ENCODE data around the gene PIEZO1.

Gene PIEZO1

DNA sequence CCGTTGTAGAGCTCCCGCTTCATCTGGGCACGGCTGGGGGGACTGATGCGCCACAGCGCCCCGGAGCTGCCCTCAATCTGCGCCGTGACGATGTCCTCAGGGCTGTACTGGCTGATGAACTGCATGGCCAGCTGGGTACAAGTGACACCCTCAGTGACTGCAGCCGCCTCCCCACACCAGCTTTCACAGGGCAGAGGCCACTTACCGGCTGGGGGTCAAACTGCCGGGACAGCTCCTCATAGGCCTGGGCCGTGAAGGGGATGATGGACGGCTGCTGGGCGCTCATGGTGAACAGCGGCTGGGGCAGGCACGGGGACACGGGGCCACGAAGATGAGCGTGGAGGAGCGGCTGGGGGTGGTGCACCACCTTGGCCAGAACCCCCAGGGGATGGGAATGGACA is 68.4 kb downstream of the PIEZO1 start:
- no peak for DNase-seq (ENCODE audit: low spot score)

DNA sequence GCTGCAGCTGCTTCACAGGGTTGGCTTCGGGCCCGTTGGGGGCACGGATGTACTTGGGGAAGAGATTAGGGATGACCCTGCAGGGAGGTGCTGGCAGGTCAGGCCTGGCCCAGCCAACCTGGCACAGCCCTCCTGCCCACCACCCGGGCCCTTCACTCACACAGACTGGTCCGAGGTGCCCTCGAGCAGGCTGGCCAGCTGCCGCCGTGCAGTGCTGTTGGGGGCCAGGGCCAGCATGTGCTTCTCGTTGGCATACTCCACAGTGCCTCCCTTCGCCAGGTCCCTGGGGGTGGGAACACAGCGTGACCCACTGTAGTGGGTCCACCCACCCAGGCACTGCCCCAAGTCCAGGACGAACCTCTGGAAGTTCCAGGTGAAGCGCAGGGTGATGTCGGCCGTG is 68.8 kb downstream of the PIEZO1 start:
- no peak for DNase-seq (ENCODE audit: low spot score)

DNA sequence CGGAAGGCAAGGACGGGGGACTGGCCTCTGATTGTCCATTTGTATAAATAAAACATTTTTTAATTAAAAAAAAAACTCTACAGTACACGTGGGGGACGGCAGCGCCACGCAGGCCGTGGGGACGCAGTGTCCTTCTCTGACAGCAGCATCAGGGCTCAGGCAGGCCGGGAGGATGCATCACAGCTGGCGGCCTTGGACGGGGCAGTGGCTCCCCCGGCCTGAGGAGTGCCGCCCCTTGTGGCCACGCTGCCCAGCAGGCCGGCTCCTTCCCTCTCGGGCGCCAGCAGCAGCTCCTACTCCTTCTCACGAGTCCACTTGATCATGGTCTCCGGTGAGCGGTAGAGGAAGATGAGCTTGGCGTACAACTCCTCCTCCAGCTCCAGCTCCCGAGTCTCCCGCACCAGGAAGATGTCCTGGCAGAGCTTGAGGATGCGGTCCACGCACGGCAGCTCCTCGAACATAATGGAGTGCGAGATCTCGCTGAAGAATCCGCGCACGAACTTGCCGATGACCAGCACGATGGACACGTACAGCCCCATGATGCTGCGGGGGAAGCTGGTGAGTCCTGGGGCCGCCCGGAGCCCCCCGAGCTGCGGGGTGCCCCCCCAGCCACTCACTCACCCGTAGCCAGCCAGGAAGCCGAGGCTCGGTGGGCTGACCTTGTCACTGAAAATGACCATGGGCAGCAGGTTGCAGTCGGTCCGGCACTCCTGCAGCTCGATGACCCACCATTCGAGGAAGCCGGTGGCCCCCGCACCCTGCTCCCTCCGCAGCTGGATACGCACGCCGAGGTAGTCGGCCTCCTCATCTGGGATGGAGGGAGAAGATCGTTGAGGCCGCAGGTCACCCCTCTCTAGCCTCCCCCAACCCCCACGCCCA is 69.5 kb downstream of the PIEZO1 start:
- DNase-seq (ENCODE audit: low spot score) = no peak

DNA sequence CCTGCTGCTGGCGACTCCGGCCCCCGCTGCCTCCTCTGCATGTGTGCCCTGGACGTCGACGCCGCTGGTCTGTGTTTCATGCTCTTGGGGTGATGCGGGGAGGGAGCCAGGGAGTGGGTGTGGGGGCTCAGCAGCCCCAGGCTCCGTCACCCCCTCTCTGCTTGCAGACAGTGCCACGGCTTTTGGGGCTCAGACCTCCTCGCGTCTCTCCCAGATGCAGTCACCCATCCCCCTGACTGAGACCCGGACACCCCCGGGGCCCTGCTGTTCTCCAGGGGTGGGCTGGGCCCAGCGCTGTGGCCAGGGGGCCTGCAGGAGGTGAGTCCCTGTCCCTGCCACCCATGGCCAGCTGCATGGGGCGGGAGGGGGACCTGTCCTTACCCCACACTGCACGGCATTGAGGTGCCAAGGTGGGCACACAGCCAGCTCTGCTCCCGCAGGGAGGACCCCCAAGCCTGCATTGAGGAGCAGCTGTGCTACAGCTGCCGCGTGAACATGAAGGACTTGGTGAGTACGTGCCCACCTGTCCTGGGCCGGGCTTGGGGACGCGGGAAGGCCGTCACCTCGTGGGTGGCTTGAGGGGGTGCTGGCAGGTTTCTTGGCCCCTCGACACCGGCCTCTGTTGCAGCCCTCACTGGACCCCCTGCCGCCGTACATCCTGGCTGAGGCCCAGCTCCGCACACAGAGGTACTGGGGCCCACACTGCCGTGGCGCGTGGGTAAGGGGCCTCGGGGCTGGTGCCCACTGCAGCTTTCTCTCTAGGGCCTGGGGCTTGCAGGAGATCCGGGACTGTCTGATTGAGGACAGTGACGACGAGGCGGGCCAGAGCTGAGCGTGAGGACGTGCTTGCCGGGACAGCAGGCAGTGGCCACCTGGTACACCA is 70.4 kb downstream of the PIEZO1 start:
- DNase-seq (ENCODE audit: low spot score) = no peak

DNA sequence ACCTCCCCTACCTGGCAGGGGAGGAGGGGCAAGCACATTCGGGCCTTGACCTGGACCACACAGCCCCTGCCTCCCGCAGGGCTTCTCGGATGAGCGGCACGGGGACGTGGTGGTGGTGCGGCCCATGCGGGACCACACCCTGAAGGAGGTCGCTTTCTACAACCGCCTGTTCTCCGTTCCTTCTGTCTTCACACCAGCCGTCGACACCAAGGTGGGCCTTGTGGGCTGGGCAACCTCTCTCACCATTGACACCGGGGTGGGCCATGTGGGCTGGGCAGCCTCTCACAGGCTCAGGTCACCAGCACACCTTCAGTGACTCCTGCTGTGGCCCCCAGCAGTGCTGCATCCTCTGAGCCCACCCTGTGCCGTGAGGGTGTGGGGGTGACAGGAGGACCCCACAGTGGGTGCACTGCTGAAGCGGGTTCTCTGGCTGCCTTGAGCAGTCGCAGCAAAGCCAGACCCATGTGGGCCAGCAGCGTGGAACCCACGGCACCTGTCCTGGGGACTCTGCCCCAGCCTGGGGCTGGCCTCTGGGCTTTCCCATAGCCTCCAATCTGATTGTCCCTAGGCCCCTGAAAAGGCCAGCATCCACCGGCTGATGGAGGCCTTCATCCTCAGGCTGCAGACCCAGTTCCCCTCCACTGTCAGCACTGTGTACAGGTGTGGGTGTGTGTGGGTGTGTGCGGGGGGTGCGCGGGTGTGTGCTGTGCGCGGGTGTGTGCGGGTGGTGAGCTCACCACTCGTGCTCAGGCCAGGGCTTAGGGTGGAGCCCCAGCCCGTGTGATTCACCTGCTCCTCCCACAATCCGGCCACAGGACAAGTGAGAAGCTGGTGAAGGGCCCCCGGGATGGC is 71.2 kb downstream of the PIEZO1 start:
- no peak for DNase-seq (ENCODE audit: low spot score)

DNA sequence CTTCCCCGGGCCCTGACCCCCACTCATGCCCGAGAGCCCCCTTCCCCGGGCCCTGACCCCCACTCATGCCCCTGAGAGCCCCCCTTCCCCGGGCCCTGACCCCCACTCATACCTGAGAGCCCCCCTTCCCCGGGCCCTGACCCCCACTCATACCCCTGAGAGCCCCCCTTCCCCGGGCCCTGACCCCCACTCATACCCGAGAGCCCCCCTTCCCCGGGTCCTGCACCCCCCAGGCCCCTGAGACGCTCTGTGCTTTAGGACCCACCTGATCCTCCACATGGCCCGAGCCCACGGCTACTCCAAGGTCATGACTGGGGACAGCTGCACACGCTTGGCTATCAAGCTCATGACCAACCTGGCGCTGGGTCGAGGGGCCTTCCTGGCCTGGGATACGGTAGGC is 72.0 kb downstream of the PIEZO1 start:
- no peak for DNase-seq (ENCODE audit: low spot score)

DNA sequence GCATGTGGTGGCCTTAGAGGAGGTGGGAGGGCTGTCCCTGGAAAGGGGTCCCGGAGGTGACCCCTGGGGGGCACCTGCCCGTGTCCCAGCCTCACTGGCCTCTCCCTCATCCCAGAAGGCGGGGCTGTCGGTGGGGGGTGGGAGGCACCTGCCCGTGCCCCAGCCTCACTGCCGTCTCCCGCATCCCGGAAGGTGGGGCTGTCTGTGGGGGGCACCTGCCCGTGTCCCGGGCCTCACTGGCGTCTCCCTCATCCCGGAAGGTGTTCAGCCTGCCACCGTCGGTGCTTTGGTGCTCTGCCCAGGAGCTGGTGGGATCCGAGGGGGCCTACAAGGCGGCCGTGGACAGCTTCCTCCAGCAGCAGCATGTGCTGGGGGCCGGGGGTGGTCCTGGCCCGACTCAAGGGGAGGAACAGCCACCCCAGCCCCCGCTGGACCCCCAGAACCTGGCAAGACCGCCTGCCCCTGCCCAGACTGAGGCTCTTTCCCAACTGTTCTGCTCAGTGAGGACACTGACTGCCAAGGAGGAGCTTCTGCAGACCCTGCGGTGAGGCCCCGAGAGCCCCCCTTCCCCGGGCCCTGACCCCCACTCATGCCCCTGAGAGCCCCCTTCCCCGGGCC is 72.5 kb downstream of the PIEZO1 start:
- DNase-seq (ENCODE audit: low spot score) = no peak

DNA sequence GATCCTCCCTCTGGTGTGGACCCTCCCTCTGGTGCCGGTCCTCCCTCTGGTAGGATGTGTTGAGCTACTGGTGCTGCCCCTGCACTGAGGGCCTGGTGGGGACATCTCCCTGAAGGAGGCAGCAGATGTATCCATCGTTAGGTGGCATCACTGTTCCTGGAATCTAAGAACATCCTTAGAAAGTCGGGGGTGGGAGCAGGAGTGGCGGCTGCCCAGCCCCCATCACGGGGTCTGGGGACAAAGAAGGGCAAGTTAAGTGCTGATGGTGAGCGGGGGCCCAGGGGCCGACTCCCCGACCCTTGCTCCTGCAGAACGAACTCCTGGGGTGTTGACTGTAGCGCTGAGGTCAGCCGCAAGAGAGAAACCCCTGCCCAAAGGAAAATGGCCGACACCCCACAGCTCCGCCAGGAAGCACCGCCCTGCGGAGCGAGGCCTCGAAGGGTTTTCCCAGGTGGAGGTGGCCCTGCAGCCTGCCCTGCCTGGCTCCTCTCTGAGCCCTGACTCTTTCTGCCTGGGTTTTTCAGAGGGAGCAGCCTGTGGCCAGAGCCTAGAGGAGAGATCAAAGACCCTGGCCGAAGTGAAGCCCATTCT is 73.2 kb downstream of the PIEZO1 start:
- DNase-seq (ENCODE audit: low spot score) = no peak

DNA sequence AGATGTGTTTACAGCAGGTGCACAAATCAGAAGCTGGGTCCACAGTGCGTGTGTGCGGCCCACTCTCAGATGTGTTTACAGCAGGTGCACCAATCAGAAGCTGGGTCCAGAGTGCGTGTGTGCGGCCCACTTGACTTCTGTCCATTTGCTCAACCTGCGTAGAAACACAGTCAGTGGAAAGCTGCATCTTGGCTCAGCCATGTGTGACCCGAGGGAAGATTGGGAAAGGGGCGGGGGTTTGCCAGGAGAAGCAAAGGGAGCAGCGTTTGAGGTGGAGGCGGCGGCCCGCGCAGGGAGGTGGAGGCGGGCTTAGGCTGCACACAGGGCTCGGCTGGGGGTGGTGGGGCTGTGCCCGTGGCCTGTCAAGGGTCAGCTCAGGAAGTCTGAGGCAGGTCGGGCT is 74.5 kb downstream of the PIEZO1 start:
- no peak for DNase-seq (ENCODE audit: low spot score)

DNA sequence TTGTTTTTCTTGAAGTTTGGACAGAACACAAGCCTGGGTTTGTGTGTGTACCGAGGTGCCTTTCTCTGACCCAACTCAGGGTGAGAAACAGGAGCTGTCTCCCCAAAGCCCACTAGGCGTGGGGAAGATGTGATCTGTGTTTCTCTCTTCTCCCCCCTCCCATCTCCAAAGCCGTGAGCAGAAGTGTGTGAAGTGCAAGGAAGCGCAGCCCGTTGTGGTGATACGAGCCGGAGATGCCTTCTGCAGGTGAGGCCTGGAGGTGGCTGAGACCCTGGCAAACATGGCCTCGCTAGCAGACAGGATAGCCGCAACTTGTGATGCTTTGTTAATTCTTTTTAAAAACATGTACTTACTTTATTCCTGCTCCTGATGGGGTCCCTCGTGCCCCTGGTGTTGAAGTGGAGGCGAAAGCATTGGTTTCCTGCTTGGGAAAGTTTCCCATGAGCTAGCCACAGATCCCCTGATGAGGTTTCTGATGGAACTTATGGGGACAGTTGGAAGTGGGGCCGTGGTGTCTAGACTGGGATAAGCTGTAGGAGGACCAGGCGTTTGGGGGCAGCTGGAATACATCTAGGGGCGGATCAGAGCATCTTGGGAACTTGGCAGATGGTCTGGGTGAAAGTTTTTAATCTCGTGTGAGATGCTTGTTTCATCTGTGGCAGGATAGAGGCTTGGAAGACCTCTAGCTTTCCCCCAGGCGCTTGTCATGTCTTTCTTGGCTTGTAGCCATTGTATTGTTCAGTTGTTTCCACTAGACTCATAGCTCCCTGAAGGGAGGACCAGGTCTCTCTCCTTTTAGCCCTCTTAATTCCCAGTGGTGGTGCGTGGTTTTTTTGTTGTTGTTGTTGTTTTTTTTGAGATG is 77.8 kb downstream of the PIEZO1 start:
- no peak for DNase-seq (ENCODE audit: low spot score)

DNA sequence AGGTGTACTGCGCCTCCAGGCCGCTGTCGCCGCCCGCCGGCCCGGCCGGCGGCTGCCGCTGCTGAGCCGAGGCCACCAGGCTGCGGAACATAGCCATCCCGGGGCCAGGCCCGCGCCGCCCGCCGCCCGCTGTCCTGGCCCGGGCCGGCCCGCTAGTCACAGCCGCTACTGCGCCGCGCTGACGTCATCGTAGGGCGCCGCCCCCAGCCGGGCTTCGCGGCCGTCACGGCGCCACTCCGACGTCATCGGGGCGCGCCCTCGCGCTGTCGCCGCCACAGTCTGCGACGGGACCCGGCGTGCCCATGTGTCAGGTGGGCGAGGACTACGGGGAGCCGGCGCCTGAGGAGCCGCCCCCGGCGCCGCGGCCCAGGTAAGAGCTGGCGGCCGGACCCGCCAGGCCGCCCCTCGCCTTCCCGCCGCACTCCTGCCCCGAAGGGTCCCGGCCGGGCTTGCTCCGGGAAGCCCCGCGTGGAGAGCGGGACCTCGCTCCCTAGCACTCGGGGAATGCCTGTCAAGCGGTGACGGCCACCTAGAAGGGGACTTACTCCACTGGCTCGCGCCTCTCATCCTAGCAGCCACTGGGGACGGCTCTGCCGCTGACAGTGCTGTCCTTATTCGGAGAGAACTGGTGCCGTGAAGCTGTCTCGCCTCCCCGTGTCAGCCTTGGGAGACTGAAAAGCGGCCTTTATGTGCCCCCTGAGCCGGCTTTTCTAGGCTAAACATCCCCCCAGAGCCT is 78.6 kb downstream of the PIEZO1 start, which contains the start of the genes CTU2 and RNF166:
Gene CTU2, plus strand, starts transcription at position 275 of the 736 bp plus-strand sequence. Its CDS starts 28 bp downstream, at position 303.
Gene RNF166, minus strand, starts transcription at position 180 of the 736 bp plus-strand sequence. Its CDS starts 83 bp downstream, at position 97.
- peak; percentile 93 for DNase-seq (ENCODE audit: low spot score)

DNA sequence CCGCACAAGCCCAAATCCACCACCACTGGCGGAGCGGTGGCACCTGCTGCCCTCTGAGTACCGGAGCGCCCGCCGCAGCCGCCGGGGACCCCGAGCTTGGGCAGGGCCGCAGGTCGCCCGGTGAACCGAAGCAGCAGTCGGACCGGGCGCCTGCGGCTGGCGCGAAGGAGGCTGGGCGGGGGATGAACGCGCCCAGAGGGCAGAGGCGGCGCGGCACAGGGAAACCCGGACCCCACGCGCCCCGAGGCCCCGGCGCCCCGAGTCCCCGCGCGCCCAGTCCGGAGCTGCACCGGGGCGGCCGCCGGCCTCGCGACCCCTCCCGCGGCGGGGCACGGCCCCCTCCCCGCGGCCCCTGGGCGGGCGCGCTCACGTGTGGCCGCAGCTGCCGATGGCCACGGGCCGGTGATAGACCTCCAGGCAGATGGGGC is 79.2 kb downstream of the PIEZO1 start:
- DNase-seq (ENCODE audit: low spot score) = peak; percentile 36

DNA sequence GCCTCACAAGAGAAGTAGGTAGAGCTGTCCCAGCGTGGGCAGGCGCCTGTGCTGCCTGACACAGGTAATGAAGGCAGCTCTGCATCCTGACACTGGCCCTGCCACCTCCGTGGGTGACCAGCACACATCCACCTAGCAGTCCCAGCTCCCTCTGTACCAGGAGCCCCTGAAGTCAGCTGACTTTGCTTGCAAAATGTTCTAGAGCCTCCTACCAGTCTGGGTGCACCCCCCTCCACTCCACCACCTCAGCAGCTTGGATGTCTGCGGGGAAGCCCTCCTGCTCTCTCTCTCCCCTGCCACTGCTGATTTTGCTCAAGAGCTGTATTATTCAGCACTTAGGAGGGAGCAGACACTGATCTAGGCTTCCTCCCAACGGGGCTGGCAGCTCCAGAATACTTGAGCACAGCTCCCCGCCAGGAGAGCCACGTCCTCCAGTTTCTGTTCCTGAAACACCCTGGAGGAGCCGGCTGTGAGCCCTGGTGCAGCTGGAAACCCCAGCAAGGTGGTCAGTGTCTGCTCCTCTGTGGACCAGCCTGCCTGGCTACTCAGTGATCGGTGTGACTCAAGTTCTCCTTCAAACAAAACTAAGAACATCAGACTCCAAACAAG is 79.8 kb downstream of the PIEZO1 start:
- no peak for DNase-seq (ENCODE audit: low spot score)

DNA sequence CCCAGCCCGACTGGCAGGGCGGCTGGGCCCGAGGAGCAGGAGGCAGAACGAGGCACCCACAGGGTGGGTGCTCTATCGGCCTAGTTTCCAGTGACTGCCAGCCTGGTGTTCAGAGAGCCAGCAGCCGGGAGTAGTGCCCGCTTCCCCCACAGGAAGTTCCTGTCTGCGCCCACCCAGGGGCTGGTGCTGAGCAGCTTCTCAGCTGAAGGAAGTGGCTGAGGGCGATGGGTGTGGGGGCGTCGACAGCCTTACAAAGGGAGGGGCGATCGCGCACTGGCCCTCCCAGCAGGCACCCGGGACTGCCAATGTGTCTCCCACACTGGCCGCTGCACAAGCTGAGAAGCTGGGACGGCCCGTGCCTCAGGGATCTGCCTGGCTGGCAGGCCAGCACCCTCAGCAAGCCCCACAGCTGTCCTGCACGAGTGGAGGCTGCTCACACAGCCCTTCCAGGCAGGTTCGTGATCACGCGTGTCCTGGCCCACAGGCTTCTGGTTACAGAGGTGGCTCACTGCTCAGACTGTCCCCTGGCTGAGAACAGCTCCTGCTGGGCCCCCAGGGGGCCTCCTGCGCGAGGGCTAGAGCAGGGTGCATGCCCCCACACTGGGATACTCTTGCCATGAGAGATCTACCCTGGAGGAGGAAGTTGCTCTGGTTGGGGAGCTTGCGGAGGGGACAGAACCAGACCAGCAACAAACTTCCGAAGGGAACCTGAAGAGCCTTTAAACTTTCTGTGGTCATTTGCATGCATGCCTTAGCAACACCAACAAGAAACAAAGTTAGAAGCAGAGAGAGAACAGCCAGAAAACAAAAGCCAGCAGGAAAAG is 81.3 kb downstream of the PIEZO1 start:
- DNase-seq (ENCODE audit: low spot score) = no peak

DNA sequence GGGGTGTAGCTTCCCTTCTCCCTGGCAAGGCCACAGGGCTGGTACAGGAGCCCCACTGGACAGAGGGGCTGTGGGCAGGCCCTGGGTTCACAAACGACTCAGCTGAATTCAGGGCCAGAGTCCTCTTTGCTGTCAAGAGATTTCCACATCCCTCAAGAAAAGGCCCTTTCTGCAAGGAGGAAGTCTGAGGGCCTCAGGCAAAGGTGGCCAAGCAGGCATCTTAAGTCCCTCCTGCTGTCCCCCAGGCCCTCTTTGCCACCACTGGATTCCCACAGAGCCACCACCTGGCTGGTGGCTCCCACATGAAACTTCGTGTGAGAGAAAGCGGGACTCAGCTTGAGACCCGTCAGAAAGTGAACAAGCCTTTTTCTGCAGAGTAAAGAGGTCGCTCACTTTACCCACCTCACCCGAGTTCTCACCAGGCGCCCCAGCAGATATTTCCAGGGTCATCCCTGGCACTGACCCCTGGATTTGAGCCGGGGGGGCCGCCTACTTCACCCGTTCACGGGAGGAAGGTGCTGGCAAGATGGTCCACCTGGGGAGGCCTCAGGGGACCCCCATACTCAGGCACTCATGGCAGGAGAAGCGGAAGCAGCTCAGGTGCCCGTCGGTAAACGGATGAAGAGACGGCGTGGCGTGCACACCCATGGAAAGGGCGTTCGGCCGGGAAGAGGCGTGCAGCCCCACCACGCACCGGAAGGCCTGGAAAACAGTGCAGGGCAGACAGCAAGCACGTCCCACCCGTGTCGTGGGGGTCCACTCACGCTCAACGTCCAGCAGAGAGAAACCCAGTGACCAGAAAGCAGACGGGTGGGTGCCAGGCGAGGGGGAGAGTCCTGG is 82.4 kb downstream of the PIEZO1 start:
- no peak for DNase-seq (ENCODE audit: low spot score)

DNA sequence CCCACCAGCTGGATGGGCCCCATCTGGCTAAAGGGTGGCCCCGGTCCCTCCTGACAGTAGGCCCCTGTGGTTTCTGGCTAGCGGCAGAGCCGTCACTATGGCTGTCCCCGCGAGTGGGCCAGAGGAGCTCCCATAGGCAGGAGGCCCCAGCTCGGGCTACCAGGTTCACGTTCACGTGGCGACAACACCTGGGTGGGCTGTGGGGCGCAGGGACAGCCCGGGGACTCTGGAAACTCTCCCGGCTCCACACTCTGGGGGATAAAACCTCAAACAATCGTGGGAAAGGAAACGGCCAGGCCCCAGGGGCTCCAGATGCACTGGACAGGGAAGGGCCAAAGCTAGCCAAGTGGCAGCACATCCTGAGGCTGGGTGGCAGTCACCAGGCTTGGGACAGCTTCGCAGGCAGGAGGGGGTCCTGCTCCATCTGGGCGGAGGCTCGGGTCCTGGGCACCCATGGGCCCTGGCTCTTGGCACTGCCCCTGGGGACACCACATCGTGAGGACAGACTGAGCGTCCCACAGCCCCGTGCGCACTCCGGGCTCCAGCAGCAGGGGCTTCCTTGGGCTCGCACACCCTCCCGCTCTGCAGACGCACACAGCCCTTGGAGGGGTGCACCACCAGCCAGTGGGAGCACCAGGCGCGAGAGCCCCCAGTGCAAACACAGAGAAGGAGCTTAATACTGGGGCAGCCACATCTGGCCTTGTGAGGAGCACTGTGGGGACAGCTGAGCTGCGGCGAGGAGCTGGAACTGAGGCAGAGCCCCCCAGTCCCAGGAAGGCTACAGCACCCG is 83.2 kb downstream of the PIEZO1 start:
- DNase-seq (ENCODE audit: low spot score) = no peak

Data from hematopoietic multipotent progenitor cell treated with erythropoietin and hydrocortisone succinate and interleukin-3 and kit ligand, for 15 days (in vitro differentiated cells).